ENCODE measurements around the gene CLSTN1. TPM values are rescaled to one million over a fixed set of nuclear protein-coding genes. Genes with fewer than 3 reads are reported as not detected.

Gene CLSTN1
- total and polyA plus RNA-seq, 4 donors = 3.1 to 13.4 (median 8.8) TPM

- TF ChIP-seq REST (IDR thresholded peaks at IDR 0.05) (no peak), TAF1 (conservative IDR thresholded peaks at IDR 0.05) (no peak), HNF4G (IDR thresholded peaks at IDR 0.05) (no peak), HNF4A (conservative IDR thresholded peaks at IDR 0.05) (no peak), EGR1 (IDR thresholded peaks at IDR 0.05; ENCODE audit: low read depth in 2 of 2) (no peak)
- TF ChIP-seq, protein P1, sequence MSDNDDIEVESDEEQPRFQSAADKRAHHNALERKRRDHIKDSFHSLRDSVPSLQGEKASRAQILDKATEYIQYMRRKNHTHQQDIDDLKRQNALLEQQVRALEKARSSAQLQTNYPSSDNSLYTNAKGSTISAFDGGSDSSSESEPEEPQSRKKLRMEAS (IDR thresholded peaks at IDR 0.05) = no peak
- WGBS = 97% methylated on average over 9 of the region's 9 CpGs
- Histone ChIP-seq H3K36me3 (ENCODE audit: control insufficient read depth in 4 of 4, insufficient read depth in 3 of 4, low read depth in 1 of 4, low read length in 3 of 4) (no peaks in the 10 kb centered on the region), H3K27me3 (ENCODE audit: control insufficient read depth in 4 of 4, insufficient read depth in 4 of 4, low read length in 3 of 4) (no peaks in the 10 kb centered on the region), H3K4me3 (ENCODE audit: low read depth in 1 of 3, low read length in 3 of 3) (no peak overlapping the region), H3K9ac (ENCODE audit: low read depth in 1 of 2, low read length in 2 of 2) (no peak overlapping the region), H3K4me1 (ENCODE audit: control insufficient read depth in 4 of 4, insufficient read depth in 4 of 4, low read length in 3 of 4) (peaks cover 1 to 11% (median 9%) of the 10 kb centered on the region in 4 donors), H3K27ac (ENCODE audit: low read depth in 1 of 2, low read length in 2 of 2) (no peak overlapping the region), H3K9me3 (ENCODE audit: control insufficient read depth in 4 of 4, low read length in 3 of 4) (no peaks in the 10 kb centered on the region)
- DNase-seq (ENCODE audit: low spot score) = no peak
Measured at GRCh38 chr1:9761855-9762254, 61.9 kb downstream of the CLSTN1 start.

- WGBS = 98% methylated on average over 6 of the region's 6 CpGs
- peaks cover 1 to 11% (median 9%) of the 10 kb centered on the region in 4 donors for H3K4me1 ChIP-seq (ENCODE audit: control insufficient read depth in 4 of 4, insufficient read depth in 4 of 4, low read length in 3 of 4)
- no peaks in the 10 kb centered on the region for H3K9me3 ChIP-seq (ENCODE audit: control insufficient read depth in 4 of 4, low read length in 3 of 4)
Measured at GRCh38 chr1:9760824-9761223, 62.9 kb downstream of the CLSTN1 start.

GRCh38 chr1:9759939-9760338 is 63.8 kb downstream of the CLSTN1 start:
- H3K4me1 ChIP-seq (ENCODE audit: control insufficient read depth in 4 of 4, insufficient read depth in 4 of 4, low read length in 3 of 4) = peaks cover 1 to 11% (median 9%) of the 10 kb centered on the region in 4 donors
- no peaks in the 10 kb centered on the region for H3K27me3 ChIP-seq (ENCODE audit: control insufficient read depth in 4 of 4, insufficient read depth in 4 of 4, low read length in 3 of 4)
- 71% methylated on average over 2 of the region's 2 CpGs for WGBS
- no peak for DNase-seq (ENCODE audit: low spot score)
- H3K9me3 ChIP-seq (ENCODE audit: control insufficient read depth in 4 of 4, low read length in 3 of 4) = no peaks in the 10 kb centered on the region
- H3K27ac ChIP-seq (ENCODE audit: low read depth in 1 of 2, low read length in 2 of 2) = no peak overlapping the region
- TF ChIP-seq SP1 (IDR thresholded peaks at IDR 0.05) (peak; percentile 40), YY1 (IDR thresholded peaks at IDR 0.05) (no peak), JUND (IDR thresholded peaks at IDR 0.05) (no peak), GABPA (IDR thresholded peaks at IDR 0.05 in 1 of 2, conservative IDR thresholded peaks at IDR 0.05 in 1 of 2) (no peak), TAF1 (conservative IDR thresholded peaks at IDR 0.05) (no peak), FOXA1 (IDR thresholded peaks at IDR 0.05) (peak; percentile 12), FOXA2 (IDR thresholded peaks at IDR 0.05) (peak; percentile 80), RAD21 (IDR thresholded peaks at IDR 0.05) (no peak)
- TF ChIP-seq, protein P2, sequence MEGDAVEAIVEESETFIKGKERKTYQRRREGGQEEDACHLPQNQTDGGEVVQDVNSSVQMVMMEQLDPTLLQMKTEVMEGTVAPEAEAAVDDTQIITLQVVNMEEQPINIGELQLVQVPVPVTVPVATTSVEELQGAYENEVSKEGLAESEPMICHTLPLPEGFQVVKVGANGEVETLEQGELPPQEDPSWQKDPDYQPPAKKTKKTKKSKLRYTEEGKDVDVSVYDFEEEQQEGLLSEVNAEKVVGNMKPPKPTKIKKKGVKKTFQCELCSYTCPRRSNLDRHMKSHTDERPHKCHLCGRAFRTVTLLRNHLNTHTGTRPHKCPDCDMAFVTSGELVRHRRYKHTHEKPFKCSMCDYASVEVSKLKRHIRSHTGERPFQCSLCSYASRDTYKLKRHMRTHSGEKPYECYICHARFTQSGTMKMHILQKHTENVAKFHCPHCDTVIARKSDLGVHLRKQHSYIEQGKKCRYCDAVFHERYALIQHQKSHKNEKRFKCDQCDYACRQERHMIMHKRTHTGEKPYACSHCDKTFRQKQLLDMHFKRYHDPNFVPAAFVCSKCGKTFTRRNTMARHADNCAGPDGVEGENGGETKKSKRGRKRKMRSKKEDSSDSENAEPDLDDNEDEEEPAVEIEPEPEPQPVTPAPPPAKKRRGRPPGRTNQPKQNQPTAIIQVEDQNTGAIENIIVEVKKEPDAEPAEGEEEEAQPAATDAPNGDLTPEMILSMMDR (IDR thresholded peaks at IDR 0.05; ENCODE audit: low read depth, low read length, missing input control) = no peak
- H3K9ac ChIP-seq (ENCODE audit: low read depth in 1 of 2, low read length in 2 of 2) = no peak overlapping the region
- no peaks in the 10 kb centered on the region for H3K36me3 ChIP-seq (ENCODE audit: control insufficient read depth in 4 of 4, insufficient read depth in 3 of 4, low read depth in 1 of 4, low read length in 3 of 4)
- H3K4me3 ChIP-seq (ENCODE audit: low read depth in 1 of 3, low read length in 3 of 3) = no peak overlapping the region

More at GRCh38 chr1:9760824-9761223, 62.9 kb downstream of the CLSTN1 start:
- H3K4me3 ChIP-seq (ENCODE audit: low read depth in 1 of 3, low read length in 3 of 3) = no peak overlapping the region
- no peak overlapping the region for H3K27ac ChIP-seq (ENCODE audit: low read depth in 1 of 2, low read length in 2 of 2)
- H3K27me3 ChIP-seq (ENCODE audit: control insufficient read depth in 4 of 4, insufficient read depth in 4 of 4, low read length in 3 of 4) = no peaks in the 10 kb centered on the region
- no peak for TF ChIP-seq NR2F2 (IDR thresholded peaks at IDR 0.05)
- no peak for TF ChIP-seq RXRA (IDR thresholded peaks at IDR 0.05)
- no peak for TF ChIP-seq HNF4G (IDR thresholded peaks at IDR 0.05)
- no peak for TF ChIP-seq RAD21 (IDR thresholded peaks at IDR 0.05)
- TF ChIP-seq SP1 (IDR thresholded peaks at IDR 0.05) = no peak
- TF ChIP-seq, protein P1 (IDR thresholded peaks at IDR 0.05) = no peak
- TF ChIP-seq FOXA1 (IDR thresholded peaks at IDR 0.05) = no peak
- H3K9ac ChIP-seq (ENCODE audit: low read depth in 1 of 2, low read length in 2 of 2) = no peak overlapping the region
- no peak for DNase-seq (ENCODE audit: low spot score)
- no peaks in the 10 kb centered on the region for H3K36me3 ChIP-seq (ENCODE audit: control insufficient read depth in 4 of 4, insufficient read depth in 3 of 4, low read depth in 1 of 4, low read length in 3 of 4)

Measured in liver (tissue), 9 donors.